Measurements from ENCODE around the gene MINDY3.

DNA sequence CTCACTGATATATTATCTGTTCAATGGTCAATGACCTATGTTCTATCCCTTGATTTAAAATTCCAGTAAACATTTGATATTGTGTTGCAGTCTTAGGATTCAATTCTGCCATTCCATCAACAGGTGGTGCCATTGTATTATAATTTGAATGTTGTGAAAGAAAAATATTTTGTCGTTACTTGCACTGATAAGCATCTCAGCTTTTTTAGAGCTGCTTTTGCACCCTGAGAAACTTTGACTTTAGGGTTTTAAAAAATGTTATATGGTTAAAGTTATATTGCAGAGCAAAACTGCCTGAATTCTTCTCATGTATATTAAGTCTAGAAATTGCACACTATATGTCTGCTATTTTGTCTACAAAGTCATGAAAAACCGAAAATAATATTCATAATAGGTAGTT is 18.8 kb upstream of the MINDY3 start:
- no peak for TF ChIP-seq POLR2AphosphoS5 (IDR thresholded peaks at IDR 0.05; ENCODE audit: low read depth, low read length)
- TF ChIP-seq, protein P1, sequence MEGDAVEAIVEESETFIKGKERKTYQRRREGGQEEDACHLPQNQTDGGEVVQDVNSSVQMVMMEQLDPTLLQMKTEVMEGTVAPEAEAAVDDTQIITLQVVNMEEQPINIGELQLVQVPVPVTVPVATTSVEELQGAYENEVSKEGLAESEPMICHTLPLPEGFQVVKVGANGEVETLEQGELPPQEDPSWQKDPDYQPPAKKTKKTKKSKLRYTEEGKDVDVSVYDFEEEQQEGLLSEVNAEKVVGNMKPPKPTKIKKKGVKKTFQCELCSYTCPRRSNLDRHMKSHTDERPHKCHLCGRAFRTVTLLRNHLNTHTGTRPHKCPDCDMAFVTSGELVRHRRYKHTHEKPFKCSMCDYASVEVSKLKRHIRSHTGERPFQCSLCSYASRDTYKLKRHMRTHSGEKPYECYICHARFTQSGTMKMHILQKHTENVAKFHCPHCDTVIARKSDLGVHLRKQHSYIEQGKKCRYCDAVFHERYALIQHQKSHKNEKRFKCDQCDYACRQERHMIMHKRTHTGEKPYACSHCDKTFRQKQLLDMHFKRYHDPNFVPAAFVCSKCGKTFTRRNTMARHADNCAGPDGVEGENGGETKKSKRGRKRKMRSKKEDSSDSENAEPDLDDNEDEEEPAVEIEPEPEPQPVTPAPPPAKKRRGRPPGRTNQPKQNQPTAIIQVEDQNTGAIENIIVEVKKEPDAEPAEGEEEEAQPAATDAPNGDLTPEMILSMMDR (IDR thresholded peaks at IDR 0.05) = peak; percentile 61; the same call in 1 of the 2 replicates
- TF ChIP-seq SIN3A (IDR thresholded peaks at IDR 0.05; ENCODE audit: borderline replicate concordance, insufficient read depth, low read depth, low read length) = no peak
- TF ChIP-seq, protein P2, sequence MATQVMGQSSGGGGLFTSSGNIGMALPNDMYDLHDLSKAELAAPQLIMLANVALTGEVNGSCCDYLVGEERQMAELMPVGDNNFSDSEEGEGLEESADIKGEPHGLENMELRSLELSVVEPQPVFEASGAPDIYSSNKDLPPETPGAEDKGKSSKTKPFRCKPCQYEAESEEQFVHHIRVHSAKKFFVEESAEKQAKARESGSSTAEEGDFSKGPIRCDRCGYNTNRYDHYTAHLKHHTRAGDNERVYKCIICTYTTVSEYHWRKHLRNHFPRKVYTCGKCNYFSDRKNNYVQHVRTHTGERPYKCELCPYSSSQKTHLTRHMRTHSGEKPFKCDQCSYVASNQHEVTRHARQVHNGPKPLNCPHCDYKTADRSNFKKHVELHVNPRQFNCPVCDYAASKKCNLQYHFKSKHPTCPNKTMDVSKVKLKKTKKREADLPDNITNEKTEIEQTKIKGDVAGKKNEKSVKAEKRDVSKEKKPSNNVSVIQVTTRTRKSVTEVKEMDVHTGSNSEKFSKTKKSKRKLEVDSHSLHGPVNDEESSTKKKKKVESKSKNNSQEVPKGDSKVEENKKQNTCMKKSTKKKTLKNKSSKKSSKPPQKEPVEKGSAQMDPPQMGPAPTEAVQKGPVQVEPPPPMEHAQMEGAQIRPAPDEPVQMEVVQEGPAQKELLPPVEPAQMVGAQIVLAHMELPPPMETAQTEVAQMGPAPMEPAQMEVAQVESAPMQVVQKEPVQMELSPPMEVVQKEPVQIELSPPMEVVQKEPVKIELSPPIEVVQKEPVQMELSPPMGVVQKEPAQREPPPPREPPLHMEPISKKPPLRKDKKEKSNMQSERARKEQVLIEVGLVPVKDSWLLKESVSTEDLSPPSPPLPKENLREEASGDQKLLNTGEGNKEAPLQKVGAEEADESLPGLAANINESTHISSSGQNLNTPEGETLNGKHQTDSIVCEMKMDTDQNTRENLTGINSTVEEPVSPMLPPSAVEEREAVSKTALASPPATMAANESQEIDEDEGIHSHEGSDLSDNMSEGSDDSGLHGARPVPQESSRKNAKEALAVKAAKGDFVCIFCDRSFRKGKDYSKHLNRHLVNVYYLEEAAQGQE (IDR thresholded peaks at IDR 0.05; ENCODE audit: insufficient read depth in 1 of 2, low read depth in 2 of 2, low read length in 1 of 2) = no peak
- no peak for TF ChIP-seq TCF7L2 (IDR thresholded peaks at IDR 0.05; ENCODE audit: low read depth, low read length)

All from Panc1 (cell line).